ENCODE results near the gene NYAP2.
A peak's percentile ranks its signal among the peaks of the same experiment; 100 is the strongest.

NYAP2 gene

DNA sequence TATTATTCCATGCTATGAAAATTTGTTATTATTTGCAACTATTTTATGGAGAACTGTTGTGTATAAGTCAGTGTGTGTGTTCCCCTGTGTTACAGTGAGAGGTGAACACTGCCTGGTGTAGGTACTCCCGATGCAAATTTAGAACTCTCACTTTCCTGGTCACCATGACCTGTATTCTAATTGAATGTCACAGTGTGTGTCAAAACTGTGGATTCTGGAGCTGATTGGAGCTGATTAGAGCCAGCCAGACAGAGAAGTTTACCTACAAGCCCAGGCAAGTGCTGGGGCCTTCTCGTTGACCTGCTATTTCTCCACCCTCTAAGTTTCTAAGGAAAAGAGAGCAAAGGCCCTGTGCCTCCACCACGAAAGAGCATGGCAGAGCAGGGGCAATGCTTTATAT lies 216.0 kb downstream of the NYAP2 start:
- peak; percentile 34 for DNase-seq (ENCODE audit: low read depth)
- TF ChIP-seq, protein P1, sequence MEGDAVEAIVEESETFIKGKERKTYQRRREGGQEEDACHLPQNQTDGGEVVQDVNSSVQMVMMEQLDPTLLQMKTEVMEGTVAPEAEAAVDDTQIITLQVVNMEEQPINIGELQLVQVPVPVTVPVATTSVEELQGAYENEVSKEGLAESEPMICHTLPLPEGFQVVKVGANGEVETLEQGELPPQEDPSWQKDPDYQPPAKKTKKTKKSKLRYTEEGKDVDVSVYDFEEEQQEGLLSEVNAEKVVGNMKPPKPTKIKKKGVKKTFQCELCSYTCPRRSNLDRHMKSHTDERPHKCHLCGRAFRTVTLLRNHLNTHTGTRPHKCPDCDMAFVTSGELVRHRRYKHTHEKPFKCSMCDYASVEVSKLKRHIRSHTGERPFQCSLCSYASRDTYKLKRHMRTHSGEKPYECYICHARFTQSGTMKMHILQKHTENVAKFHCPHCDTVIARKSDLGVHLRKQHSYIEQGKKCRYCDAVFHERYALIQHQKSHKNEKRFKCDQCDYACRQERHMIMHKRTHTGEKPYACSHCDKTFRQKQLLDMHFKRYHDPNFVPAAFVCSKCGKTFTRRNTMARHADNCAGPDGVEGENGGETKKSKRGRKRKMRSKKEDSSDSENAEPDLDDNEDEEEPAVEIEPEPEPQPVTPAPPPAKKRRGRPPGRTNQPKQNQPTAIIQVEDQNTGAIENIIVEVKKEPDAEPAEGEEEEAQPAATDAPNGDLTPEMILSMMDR (IDR thresholded peaks at IDR 0.05; ENCODE audit: insufficient read depth, low read depth, low read length, missing control alignments), result no peak

DNA sequence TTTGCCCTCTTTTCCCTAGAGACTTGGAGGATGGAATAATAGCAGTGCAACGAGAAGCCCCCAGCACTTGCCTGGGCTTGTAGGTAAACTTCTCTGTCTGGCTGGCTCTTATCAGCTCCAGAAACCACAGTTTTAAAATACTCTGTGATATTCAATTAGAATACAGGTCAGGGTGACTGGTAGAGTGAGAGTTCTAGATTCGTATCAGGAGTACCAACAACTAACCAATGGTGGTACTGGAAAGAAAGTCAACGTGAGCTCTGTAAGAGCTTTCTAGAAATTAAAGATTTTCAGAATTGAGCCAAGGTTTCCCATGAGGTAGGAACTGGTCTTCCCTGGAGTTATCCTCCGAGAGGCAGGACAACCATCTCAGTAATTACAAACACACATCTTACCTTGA lies 216.9 kb downstream of the NYAP2 start:
- TF ChIP-seq, protein P1 (IDR thresholded peaks at IDR 0.05; ENCODE audit: insufficient read depth, low read depth, low read length, missing control alignments), result no peak
- DNase-seq (ENCODE audit: low read depth), result peak; percentile 14
- no peak overlapping the region for H3K4me3 ChIP-seq (ENCODE audit: low read length)

More for the DNA sequence above, 216.0 kb downstream of the NYAP2 start:
- H3K4me3 ChIP-seq (ENCODE audit: low read length), result no peak overlapping the region

DNA sequence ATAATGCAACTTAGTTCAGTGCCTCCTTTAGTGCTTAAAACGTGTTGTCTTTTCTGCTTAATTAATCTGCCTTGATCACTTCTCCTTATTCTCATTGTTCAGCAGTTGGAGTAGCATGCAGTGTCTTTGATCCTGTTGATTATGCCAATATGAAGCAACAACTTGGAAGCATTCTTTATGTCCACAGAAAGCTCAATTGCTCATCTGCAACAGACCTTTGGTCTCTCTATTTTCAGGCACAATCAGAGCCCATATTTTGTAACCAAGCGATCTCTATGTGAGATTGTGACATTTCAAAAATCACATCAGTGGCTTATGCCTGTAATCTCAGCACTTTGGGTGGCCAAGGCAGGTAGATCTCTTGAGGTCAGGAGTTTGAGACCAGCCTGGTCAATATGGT lies 217.3 kb downstream of the NYAP2 start:
- no peak overlapping the region for H3K4me3 ChIP-seq (ENCODE audit: low read length)
- TF ChIP-seq, protein P1 (IDR thresholded peaks at IDR 0.05; ENCODE audit: insufficient read depth, low read depth, low read length, missing control alignments), result no peak
- DNase-seq (ENCODE audit: low read depth), result no peak

DNA sequence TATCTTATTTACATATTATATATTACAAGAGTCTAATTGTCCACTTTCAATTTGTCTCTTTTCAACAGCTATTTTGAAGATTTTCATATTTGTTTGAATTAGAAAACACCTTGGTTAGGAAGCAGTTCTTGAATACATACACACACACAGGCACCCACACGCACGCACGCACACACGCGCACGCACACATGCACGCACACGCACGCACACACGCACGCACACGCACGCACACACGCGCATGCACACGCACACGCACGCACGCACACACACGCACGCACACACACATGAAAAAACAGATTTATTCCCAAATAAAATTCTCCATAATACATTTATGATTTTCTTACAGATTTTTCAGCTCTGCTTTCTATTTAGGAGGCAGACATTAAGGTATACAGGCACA lies 220.7 kb downstream of the NYAP2 start:
- no peak for DNase-seq (ENCODE audit: low read depth)
- TF ChIP-seq, protein P1 (IDR thresholded peaks at IDR 0.05; ENCODE audit: insufficient read depth, low read depth, low read length, missing control alignments), result no peak
- no peak overlapping the region for H3K4me3 ChIP-seq (ENCODE audit: low read length)

DNA sequence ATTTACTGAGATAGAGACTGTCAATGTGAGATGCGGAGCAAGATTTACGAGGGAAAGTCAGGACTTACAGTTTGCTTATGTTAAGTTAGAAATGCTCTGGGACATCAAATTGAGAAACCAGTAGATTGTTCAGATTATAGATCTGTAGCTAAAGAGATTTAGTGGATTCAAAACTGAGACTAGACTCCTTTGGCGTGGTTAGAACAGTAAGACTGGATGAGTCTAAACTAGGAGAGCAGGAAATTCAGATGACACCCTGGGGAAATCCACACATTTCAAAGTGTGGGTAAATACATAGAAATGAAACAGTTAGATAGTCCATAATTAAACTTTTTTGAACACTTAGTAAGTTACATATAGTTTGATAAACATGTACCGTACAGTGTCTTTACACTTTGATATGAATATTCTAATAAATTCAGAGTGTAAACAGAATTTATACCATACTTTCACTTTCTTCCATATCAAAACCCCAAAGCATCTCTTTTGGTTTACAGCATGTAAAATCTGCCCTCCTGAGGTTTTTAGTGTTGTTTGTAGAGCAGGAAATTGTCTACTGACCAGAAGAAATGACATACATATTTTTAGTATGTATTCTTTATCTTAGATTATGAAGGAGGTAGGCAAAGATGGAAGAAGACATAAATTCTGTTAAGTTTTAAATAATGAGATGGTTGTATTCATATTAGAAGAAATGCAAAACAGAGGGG lies 231.5 kb downstream of the NYAP2 start:
- DNase-seq (ENCODE audit: low read depth), result no peak
- TF ChIP-seq, protein P1 (IDR thresholded peaks at IDR 0.05; ENCODE audit: insufficient read depth, low read depth, low read length, missing control alignments), result no peak
- H3K4me3 ChIP-seq (ENCODE audit: low read length), result no peak overlapping the region

DNA sequence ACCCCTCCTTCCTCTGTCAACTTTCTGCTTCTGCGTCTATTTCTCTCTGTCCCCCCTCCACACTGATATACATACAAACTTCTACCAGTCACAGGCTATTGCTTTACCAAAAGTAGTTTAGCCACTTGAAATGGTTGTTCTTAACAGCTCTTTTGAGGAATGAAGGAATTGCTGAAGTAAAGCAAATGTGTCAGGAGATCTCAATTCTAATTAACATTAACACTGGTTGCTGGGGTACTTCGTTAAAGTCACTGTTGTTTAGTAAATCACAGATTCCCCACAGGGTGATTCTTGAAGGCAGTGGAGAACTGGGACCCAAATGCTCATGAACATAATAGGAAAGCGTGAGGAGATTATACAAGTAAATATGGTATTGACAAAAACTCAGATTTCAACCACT lies 232.8 kb downstream of the NYAP2 start:
- DNase-seq (ENCODE audit: low read depth), result no peak
- no peak overlapping the region for H3K4me3 ChIP-seq (ENCODE audit: low read length)
- TF ChIP-seq, protein P1 (IDR thresholded peaks at IDR 0.05; ENCODE audit: insufficient read depth, low read depth, low read length, missing control alignments), result no peak

DNA sequence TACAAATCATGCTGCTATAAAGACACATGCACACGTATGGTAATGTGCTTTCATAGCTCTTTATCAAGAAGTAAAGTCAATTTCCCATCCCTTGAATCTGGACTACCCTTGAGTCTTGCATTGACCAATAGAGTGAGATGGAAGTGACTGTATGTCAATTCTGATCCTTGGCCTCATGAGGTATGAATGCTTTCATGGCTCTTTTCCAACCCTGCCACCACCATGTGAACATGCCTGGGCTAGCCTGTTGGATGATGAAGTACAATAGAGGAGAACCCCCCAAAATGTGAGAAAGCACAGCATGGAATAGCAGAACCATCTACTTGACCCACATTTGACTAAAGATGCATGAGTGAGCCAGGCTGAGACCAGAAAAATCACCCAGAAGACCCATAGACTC lies 237.0 kb downstream of the NYAP2 start:
- TF ChIP-seq, protein P1 (IDR thresholded peaks at IDR 0.05; ENCODE audit: insufficient read depth, low read depth, low read length, missing control alignments), result no peak
- H3K4me3 ChIP-seq (ENCODE audit: low read length), result no peak overlapping the region
- peak; percentile 39 for DNase-seq (ENCODE audit: low read depth)
